MCF 10A (cell line): ENCODE measurements around the gene CWC15. TPM values are rescaled to one million over a fixed set of nuclear protein-coding genes. Genes with fewer than 3 reads are reported as not detected.

ENCODE experiments used
- BruUV-seq: library from RNA; stranded (reverse); fragments of 400-500 nt; replicated peaks from 2 replicates; lab custom pipeline; 2021; lab: Mats Ljungman, UMichigan
- CTCF ChIA-PET: fragments of 300-600 bp; sonication (Branson Sonifier 250); formaldehyde crosslinking; extraction: SDS; loops from one replicate; lab custom pipeline; 2021; ENCODE audit warnings: antibody characterized with exemption, inconsistent platforms; lab: Yijun Ruan, JAX
- POLR2A ChIA-PET: fragments of 300-600, 350-650 bp; sonication (Branson Sonifier 250); formaldehyde crosslinking; extraction: SDS; loops from one replicate; lab custom pipeline; 2020; ENCODE audit warnings: antibody characterized with exemption, inconsistent platforms; lab: Yijun Ruan, JAX
- DNase-seq: peaks from one replicate; pipeline ENCODE4 v3.0.0-alpha.2; 2018; ENCODE audit not compliant: unreplicated experiment
- H3K27ac Mint-ChIP-seq: one replicate; pipeline ENCODE4 v1.8.0; 2022; ENCODE audit warnings: mild to moderate bottlenecking, low read depth, mixed read lengths; ENCODE audit not compliant: unreplicated experiment
- H3K27me3 Mint-ChIP-seq: one replicate; pipeline ENCODE4 v1.8.0; 2022; ENCODE audit warnings: mixed read lengths; ENCODE audit not compliant: insufficient read depth, unreplicated experiment
- H3K36me3 Mint-ChIP-seq: one replicate; pipeline ENCODE4 v1.8.0; 2022; ENCODE audit warnings: mild to moderate bottlenecking, moderate library complexity, mixed read lengths; ENCODE audit not compliant: insufficient read depth, unreplicated experiment
- H3K4me1 Mint-ChIP-seq: one replicate; pipeline ENCODE4 v1.8.0; 2022; ENCODE audit warnings: mixed read lengths; ENCODE audit not compliant: insufficient read depth, unreplicated experiment
- H3K4me3 Mint-ChIP-seq: one replicate; pipeline ENCODE4 v1.8.0; 2022; ENCODE audit warnings: mild to moderate bottlenecking, moderate library complexity, mixed read lengths; ENCODE audit not compliant: unreplicated experiment
- H3K9me3 Mint-ChIP-seq: one replicate; pipeline ENCODE4 v1.8.0; 2022; ENCODE audit warnings: mixed read lengths; ENCODE audit not compliant: unreplicated experiment
- intact Hi-C: fragments of 100-400 bp; cut with micrococcal nuclease; formaldehyde crosslinking; loops from 2 replicates; pipeline ENCODE4 v1.14.1; 2022
- total RNA-seq: library from RNA; stranded (reverse); gene quantifications from 2 replicates; pipeline ENCODE4 v1.2.3, GENCODE V29; 2022
- TF ChIP-seq, protein P1 (sequence below): fragments of 200-600 bp; IDR thresholded peaks from one replicate; pipeline ENCODE4 v1.8.0; 2022; ENCODE audit warnings: antibody characterized with exemption, mild to moderate bottlenecking; ENCODE audit not compliant: unreplicated experiment

CWC15 gene
- total RNA-seq, 1 experiment from 2014 or later, result 61.9 TPM

GRCh38 chr11:94946812-94947211, 26.5 kb downstream of the CWC15 start:
- ChIA-PET POLR2A (no interaction called here), CTCF (no interaction called here)
- Mint-ChIP-seq H3K36me3 (no peaks in the 10 kb centered on the region), H3K27me3 (peaks cover 11% of the 10 kb centered on the region), H3K27ac (no peak overlapping the region), H3K9me3 (no peaks in the 10 kb centered on the region), H3K4me3 (no peak overlapping the region), H3K4me1 (no peaks in the 10 kb centered on the region)
- DNase-seq, result no peak
- BruUV-seq, result no TSS peak
- TF ChIP-seq, protein P1, sequence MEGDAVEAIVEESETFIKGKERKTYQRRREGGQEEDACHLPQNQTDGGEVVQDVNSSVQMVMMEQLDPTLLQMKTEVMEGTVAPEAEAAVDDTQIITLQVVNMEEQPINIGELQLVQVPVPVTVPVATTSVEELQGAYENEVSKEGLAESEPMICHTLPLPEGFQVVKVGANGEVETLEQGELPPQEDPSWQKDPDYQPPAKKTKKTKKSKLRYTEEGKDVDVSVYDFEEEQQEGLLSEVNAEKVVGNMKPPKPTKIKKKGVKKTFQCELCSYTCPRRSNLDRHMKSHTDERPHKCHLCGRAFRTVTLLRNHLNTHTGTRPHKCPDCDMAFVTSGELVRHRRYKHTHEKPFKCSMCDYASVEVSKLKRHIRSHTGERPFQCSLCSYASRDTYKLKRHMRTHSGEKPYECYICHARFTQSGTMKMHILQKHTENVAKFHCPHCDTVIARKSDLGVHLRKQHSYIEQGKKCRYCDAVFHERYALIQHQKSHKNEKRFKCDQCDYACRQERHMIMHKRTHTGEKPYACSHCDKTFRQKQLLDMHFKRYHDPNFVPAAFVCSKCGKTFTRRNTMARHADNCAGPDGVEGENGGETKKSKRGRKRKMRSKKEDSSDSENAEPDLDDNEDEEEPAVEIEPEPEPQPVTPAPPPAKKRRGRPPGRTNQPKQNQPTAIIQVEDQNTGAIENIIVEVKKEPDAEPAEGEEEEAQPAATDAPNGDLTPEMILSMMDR, result no peak
- intact Hi-C loops, result no loop called here

DNA sequence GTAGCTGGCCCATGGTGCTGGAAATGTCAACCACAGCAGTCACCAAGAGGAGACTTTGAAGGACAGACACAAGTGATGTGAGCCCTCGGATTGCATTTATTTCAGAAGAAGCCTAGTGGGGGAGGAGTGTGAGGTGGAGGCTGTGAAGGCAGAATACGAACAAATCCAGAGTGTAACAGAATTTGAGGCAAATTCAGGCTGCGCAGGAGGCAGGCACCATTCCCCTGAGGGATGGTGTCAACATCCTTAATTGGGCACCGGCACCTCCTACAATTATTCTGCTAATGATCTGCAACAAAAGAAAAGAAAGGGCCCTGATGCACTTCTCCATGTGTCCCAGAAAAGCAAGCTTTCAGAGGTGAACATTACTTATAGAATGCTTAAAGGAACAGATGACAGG, 32.2 kb downstream of the CWC15 start:
- ChIA-PET CTCF (interaction anchor here (0.6 kb wide), 1 partner anchor 34 kb away, joined by 5 read pairs; no protein-coding TSS in a partner anchor), POLR2A (no interaction called here)
- Mint-ChIP-seq H3K9me3 (no peaks in the 10 kb centered on the region), H3K36me3 (no peaks in the 10 kb centered on the region), H3K27ac (no peak overlapping the region), H3K27me3 (no peaks in the 10 kb centered on the region), H3K4me3 (no peak overlapping the region), H3K4me1 (peaks cover 4% of the 10 kb centered on the region)
- BruUV-seq, result no TSS peak
- DNase-seq, result no peak
- TF ChIP-seq, protein P1, result no peak
- intact Hi-C loops, result no loop called here

DNA sequence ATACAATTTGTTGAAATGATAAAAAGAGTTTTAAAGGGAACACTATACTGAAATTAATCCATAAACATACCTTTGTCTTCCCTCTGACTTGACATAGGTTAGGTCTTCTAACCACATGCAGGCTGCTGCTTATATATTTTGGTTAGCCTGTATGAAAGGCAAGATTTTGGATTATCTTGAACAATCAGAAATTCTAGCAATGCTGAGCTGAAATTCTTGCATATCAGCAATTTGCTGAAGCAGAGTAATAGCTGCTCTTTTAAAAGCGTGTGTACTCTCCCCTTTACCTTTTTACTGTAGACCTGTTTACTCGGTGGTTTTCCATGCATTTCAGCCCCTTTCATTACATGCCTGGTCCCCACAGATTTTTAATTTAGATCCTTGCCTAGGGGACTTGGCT, 34.0 kb downstream of the CWC15 start:
- Mint-ChIP-seq H3K27ac (no peak overlapping the region), H3K4me3 (no peak overlapping the region), H3K4me1 (peaks cover 4% of the 10 kb centered on the region), H3K9me3 (no peaks in the 10 kb centered on the region), H3K36me3 (no peaks in the 10 kb centered on the region), H3K27me3 (no peaks in the 10 kb centered on the region)
- intact Hi-C loops, result no loop called here
- ChIA-PET POLR2A (no interaction called here), CTCF (interaction anchor here (0.9 kb wide), 1 partner anchor 8 kb away, joined by 3 read pairs; no protein-coding TSS in a partner anchor)
- no TSS peak for BruUV-seq
- DNase-seq, result no peak
- TF ChIP-seq, protein P1, result no peak

DNA sequence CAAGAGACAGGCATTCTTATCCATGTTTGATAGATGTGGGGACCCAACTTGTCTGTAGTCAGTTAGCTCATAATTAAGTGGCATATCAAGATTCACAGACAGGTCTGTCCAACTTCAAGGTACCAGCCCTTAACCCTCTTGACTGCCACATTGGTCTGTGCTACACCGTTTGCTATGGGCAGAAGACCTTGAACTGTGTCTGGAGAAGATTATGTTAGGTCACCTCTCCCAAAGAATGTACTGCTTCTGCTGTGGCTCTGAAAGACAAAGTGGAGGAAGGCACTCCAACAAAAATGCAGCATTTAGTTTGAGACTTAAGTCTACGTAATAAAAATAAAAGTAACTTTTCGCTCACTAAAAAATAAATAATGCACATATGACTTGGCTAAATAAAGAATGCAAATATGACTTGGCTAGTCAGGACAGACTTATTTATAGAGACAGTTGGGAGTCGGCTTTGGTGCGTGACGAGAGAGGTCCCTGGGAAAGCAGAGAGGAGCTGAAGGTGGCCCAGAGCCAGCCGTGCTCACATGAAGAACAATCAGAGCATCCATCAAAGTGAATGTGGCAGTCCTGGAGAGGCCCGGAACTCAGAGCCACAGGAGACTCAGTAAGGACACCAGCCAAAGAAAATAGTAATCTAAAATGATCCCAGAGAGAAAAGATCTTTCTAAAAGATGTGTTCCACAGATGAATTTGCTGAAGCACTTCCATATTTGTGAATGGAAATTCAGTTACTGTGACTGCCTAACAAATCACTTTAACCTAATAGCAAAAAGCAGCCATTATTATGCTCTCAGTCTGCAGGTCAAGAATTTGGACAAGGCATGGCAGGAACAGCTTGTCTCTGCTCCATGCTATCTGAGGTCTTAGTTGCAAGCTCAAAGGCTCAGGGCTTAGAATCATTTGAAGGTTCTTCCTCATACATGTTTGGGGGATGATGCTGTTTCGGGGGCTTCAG, 35.0 kb downstream of the CWC15 start:
- no peak overlapping the region for H3K27ac Mint-ChIP-seq
- POLR2A ChIA-PET, result interaction anchor here (0.7 to 1.0 kb wide), 2 partner anchors 22 to 363 kb away, joined by 3 read pairs; no protein-coding TSS in a partner anchor
- no TSS peak for BruUV-seq
- H3K9me3 Mint-ChIP-seq, result no peaks in the 10 kb centered on the region
- H3K27me3 Mint-ChIP-seq, result no peaks in the 10 kb centered on the region
- H3K4me3 Mint-ChIP-seq, result no peak overlapping the region
- TF ChIP-seq, protein P1, result no peak
- intact Hi-C loops, result no loop called here
- CTCF ChIA-PET, result interaction anchor here (0.8 kb wide), 1 partner anchor 9 kb away, joined by 5 read pairs; no protein-coding TSS in a partner anchor
- no peaks in the 10 kb centered on the region for H3K36me3 Mint-ChIP-seq
- peak; percentile 30 for DNase-seq
- H3K4me1 Mint-ChIP-seq, result peaks cover 4% of the 10 kb centered on the region
